ENCODE measurements around the gene RFX3.

RFX3 gene

DNA sequence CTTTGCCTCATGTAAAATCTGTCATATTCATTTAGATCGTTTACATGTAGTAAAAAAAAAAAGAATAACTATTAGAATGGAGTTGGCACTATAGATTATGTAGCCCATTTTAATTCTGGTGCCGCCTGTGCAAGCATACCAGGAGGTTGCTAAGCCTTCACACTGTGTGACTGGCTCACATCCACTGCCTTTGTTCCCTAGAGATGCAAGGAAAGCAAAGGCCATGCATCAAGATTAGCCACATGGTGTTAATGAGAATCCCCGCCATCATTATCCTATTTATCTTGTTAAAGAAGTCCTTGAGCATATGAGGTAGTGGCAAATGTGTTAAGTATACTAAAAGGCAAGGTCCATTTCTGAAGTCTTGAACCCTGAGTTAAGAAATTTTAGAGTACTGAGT lies 279.6 kb downstream of the RFX3 start:
- DNase-seq (ENCODE audit: extremely low spot score, insufficient read length, low read depth) (no peak), FAIRE-seq (no peak)

DNA sequence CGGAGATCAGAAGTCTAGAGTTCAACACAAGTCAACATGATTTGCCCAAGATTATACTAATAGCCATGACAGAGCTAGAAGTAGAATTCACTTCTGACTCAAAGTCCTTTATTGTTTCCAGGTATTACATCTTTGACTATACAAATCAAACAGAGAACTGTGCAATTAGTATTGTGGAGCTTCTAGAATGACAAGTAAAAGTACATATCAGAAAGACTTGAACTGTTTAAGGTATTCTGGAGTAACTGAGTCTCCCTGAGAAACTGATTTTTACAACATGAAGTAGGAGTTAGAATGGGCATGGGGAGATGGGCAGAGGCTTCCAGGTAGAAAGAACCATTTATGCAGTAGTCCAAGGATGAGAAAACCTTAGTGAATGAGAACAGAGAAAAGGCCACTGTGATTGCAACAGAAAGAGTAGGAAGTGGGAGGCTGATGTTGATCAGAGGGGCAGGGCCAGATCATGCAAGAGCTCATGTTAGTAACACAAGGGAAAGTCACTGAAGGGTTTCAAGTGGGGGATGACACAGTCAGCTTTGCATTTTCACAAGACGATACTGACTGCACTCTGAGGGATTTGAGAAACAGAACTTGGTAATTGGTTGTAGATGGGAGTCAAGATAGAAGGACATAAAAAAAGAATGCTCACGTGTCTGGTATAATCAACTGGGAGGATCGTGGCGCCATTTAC lies 280.7 kb downstream of the RFX3 start:
- FAIRE-seq (peak; percentile 73), DNase-seq (ENCODE audit: extremely low spot score, insufficient read length, low read depth) (no peak)

DNA sequence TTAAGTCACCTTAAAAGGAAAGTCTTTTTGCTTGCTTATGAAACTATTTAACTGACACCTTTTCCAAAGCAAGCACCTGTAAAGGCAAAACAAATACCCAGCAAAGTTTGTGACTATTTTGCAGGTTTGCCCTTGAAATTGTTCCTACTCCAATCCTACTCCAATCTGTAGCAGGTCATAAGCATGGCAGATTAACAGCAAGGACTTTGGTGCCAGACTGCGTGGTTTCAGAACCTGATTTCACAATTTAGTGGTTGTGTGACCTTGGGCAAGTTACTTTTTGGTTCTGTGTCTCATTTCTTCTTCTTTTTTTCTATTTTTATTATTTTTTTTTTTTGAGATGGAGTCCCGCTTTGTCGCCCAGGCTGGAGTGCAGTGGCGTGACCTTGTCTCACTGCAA lies 282.1 kb downstream of the RFX3 start:
- DNase-seq (ENCODE audit: extremely low spot score, insufficient read length, low read depth): no peak
- no peak for FAIRE-seq

DNA sequence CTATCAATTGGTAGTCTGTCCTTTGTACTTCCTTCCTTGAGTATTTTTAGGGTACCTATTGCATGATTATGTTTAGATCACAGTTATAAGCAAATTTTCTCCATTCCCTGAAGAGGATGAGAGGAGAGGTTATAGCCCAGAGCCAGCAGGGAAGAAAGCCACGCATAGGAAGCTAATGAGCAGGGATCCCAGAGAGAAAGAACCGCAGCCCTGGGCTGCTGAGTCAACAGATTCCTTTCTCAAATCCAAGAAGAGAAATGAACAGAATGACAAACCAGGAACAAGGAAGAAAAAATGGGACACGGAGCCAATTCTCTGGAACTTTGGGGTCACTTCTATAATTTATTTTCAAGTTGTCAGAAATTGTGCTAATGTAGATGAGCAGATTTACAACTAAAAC lies 284.5 kb downstream of the RFX3 start:
- DNase-seq (ENCODE audit: extremely low spot score, insufficient read length, low read depth) (no peak), FAIRE-seq (peak; percentile 21)

DNA sequence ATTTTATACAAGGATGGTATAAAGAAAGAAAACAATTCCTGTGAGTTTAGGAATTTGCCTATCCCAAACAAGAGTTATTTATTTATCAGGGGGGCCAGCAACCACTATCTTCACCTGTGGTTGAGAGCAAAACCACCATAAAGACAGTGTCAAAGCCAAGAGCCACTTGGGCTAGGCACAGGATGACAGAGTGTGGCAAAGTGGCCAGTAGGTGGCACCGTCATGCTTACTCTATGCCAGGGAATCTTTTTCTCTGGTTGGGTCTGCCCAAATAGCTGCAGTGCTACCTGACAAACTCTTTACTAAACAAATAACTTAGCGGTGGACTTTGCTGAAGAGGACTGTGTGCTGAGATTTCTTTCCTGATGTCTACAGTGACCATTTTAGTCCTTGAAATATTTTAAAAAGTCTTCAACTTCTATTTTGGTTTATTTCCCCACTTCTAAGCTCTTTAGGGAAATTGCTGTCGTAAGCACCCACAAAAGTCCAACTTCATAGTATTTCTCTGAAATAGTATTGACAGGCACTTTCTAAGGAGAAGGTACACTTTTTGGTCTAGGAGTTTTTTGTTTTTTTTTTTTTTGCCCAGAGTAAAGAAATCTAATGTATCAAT lies 285.0 kb downstream of the RFX3 start:
- DNase-seq (ENCODE audit: extremely low spot score, insufficient read length, low read depth): peak; percentile 35
- FAIRE-seq: peak; percentile 95

DNA sequence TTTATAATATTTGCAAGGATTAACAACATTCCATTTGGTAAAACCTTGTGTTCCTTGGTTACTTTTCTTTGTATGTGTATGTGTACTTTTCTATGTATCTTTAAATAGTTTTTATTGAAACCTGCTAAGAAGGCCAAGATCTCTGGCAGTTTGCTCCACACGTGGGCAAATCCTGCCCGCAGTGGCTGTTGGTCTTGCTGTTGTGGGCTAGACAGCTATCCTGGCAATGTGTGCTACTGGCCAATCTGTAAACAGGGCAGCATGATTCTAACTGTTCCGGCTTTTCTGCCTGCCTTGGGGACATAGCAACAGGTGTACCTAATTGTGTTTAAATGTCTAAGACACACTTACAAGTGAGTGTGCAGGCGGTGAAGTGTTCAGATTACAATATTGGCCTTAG lies 286.6 kb downstream of the RFX3 start:
- DNase-seq (ENCODE audit: extremely low spot score, insufficient read length, low read depth) (no peak), FAIRE-seq (no peak)

DNA sequence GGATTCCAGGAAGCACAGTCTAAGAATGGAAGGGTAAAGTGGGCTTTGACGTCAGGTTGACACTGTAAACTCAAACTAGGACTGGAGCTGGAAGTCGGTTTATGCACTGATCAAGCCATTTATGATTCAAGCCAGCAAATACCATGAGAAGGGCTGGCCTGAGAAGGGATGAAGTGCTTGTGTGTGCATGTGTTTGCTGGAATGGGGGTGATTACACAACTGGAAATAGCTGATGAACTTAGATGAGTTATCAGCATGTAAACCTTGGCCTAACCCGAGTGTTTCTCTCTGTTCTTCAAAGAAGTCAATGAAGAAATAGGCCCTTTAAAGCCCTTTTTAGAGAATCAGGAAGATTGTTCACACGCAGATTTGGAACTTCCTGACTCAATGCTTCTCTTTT lies 287.6 kb downstream of the RFX3 start:
- FAIRE-seq: no peak
- no peak for DNase-seq (ENCODE audit: extremely low spot score, insufficient read length, low read depth)

DNA sequence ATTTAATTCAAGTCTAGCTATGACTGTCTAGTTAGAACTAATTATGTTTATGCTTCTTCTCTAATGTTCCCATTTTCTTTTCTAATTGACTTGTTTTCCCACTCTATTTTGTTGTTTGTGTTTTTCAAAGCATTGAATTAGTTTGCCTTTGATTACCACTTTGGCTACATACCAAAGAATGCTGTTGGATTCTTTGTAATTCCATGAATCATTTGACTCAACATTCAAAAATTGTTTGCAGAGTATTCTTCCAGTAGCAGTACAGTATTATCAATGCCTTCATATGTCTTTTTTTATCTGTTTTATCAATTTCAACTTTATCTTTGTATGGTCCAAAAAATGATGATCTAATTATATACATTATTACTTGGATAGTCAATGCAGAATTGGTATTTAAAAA lies 288.7 kb downstream of the RFX3 start:
- FAIRE-seq (no peak), DNase-seq (ENCODE audit: extremely low spot score, insufficient read length, low read depth) (no peak)

DNA sequence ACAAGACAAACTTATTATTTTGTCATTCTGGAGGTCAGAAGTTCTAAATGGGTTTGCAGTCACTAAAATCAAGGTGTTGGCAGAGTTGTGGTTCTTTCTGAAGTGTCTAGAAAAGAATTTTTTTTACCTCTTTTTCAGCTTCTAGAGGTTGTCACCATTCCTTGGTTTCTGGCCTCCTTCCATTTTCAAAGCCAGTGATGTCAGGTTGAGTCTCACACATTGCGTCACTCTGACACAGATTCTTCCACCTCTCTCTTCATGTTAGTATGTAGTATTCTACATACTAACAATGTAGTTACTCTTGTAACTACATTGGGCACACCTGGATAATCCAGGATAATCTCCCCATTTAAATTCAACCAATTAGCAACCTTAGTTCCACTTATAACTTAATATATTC lies 290.3 kb downstream of the RFX3 start:
- FAIRE-seq: no peak
- no peak for DNase-seq (ENCODE audit: extremely low spot score, insufficient read length, low read depth)

DNA sequence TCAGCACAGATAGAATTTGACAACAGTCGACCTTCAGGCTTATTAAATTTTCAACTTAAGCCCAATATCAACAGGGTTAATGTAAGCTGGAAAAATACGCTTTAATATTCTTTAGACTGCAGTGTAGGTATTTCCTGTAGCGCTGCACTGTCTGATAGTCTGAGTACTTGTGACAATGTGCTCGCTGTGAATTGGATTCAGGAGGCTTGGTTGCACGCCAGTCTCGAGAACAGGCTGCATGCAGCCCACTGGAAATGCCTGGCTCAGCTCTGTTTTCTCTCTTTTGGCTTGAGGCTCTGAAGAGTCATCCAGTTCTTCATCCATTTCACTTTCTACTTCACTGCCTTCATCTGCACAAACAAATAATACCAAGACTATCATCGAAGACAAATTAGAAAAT lies 300.9 kb downstream of the RFX3 start:
- no peak for FAIRE-seq
- DNase-seq (ENCODE audit: extremely low spot score, insufficient read length, low read depth): no peak

DNA sequence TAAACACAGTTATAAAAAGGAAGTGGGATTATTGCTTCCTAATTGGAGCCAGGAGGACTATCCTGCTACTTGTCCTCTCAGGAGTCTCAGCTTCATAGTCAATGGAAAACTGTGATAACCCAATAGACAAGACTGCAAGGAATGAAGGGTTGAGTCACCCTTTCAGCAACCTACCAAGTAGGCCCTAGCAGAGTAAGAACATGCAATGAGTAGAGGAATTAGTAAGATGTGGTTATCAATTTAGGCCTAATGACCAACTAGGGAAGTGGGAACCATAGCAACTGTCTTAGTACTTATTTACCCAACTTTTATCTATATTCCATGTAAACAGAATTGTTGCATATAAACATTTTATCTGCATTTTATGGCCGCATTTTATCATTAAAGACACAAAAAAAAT lies 310.1 kb downstream of the RFX3 start:
- DNase-seq (ENCODE audit: extremely low spot score, insufficient read length, low read depth): no peak
- peak; percentile 18 for FAIRE-seq

DNA sequence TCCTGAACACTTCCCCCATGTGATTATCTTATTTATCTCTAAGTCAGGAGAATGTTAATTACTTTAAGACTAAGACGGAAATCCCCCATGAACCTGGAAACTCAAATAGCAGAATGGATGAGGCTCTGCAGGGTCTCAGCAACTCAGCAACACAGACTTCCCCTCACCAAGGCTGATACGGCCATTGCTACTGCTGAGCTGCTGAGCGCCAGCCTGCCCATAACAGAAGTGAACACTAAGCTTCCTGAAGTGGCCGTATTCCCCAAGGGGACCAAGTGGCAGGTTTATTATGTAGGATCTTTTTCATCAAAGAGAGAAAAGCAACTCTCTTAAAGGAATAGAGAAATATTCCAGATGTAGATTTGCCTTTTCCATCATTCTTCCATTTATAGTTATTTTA lies 311.1 kb downstream of the RFX3 start:
- DNase-seq (ENCODE audit: extremely low spot score, insufficient read length, low read depth): no peak

DNA sequence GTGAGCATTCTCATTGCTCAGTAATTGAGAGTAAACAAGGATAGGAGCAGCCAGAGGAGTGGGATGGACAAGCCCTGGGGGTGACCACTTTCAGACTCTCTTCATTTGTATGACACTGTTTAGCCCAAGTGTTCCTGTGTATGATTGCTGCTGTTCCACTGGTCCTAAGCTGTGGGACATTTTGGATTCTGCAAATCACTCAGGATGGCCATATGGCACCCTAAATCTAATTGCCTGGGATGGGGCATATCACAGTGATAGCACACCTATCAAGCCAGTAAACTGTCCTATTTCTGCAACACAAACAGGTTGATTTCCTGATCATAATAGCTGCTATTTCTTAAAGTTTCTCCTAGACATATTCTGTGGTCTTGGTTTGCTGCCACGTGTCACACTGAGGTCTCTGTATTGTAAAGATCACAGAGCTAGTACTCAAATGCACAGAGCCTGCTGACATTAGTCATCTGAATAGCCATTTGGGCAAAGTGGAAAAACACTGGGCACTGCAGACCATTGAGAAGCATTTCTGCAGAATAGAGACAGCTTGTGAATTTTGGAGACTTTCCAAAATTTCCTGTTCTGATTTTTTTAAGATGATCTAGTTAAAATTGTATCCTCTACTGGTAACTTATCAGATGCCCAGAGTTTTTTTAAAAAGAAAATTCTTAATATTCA lies 320.2 kb downstream of the RFX3 start:
- FAIRE-seq: no peak
- DNase-seq (ENCODE audit: extremely low spot score, insufficient read length, low read depth): no peak

More for the DNA sequence above, 311.1 kb downstream of the RFX3 start:
- no peak for FAIRE-seq

DNA sequence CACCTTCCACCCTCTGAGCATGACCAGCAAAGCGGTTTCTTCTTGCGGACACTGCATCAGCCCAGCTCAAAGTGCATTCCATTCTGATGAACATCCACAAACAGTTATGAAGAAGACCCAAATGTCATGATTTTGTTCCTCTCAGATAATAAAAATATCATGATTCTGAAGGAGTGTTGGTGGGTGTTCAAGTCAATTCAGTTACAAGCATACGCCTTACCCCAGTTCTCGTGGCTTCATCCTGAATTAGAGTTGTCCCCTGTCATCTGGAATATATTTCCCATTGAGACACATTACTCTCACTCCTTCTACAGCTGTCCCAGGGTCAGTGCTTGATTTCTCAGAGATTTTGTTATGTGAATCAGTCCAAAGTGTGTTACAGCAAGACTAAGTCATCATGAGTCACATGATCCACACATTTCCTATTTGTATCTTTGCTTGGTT lies 325.4 kb downstream of the RFX3 start:
- FAIRE-seq: no peak
- no peak for DNase-seq (ENCODE audit: extremely low spot score, insufficient read length, low read depth)

DNA sequence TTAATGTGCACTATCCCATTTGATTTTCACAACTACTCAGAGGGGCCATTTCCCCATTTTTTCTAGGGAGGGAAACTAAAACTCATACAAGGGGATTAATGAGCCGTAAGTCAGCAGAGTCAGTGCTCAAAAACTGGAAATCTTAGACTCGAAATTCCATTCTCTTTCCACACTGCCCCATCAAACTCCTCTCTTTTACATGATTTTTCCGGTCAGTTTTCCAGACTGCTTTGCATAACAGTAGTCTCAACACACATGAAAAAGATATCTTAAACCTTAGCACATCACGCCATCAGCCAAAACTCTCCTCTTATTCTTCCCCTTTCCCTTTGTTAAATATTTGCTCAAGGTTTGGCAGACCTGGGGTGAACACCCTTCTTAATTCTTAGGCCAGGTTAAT lies 332.0 kb downstream of the RFX3 start:
- DNase-seq (ENCODE audit: extremely low spot score, insufficient read length, low read depth) (no peak), FAIRE-seq (no peak)

DNA sequence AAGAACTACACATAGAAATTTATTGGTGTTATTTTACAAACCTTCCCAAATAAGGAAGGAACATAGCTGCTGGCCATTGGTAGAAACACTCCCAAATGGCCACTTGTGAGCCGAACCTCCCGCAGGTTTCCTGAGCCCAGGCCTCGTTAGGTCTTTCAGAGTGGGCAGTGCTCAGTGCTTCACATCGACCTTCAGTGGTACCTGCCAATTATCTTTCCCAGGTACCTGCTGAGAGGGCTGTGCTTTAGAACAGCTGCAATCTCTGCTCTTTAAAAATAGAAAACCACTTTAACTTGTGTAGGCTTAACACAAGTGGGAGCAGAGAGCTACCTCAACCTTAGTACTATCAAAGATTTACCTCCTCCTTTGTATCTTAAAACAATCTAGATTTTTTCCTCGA lies 334.1 kb downstream of the RFX3 start:
- DNase-seq (ENCODE audit: extremely low spot score, insufficient read length, low read depth) (no peak), FAIRE-seq (no peak)

DNA sequence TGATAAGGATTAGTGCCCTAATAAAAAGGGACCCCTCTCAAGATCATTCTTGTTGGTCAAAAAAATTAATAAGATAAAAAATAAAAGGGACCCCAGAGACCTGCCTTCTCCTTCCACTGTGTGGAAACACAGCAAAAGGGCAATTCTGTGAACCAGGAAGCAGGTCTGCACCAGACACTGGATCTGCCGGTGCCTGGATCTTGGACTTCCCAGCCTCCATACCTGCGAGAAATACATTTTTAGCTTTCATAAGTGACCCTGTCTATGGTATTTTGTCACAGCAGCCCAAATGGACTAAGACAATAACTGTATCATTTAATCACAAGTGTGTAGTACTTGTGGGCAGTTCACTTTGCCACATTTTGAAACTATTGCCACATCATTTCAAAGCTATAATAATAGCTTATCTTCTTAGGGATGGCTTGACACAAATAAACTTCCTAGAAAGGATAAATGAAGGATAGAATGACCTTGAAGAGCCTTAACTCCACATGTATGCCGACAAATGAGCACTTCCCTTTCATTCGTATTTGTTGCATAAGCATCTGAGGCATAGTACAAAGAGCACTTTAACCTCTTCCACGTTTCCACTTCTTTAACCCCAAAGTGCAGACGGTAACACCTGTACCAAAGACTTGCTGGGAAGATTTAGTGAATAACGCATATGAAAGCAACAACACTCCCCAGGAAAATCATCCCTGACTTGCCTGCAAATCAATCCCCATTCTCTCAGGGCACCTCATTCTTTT lies 336.5 kb downstream of the RFX3 start:
- FAIRE-seq (no peak), DNase-seq (ENCODE audit: extremely low spot score, insufficient read length, low read depth) (no peak)

DNA sequence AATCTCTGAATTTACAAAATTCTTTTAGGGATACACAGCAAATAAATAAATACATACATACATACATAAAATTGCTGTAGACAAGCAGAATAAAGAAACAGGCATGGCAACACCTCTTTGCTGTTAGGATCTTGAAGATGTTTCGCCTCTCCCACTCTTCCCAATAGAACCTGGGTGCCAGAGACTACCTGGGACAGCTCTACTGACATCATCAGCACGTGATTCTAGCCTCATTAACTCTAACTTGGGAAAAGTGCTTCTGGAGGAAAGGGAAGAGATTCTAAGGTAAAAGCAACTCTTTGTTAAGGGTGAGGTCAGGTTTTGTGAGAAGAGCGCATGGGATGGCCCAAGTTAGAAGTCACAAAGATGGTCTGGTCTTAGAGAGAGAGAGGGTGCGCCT lies 339.1 kb downstream of the RFX3 start:
- FAIRE-seq (no peak), DNase-seq (ENCODE audit: extremely low spot score, insufficient read length, low read depth) (no peak)

DNA sequence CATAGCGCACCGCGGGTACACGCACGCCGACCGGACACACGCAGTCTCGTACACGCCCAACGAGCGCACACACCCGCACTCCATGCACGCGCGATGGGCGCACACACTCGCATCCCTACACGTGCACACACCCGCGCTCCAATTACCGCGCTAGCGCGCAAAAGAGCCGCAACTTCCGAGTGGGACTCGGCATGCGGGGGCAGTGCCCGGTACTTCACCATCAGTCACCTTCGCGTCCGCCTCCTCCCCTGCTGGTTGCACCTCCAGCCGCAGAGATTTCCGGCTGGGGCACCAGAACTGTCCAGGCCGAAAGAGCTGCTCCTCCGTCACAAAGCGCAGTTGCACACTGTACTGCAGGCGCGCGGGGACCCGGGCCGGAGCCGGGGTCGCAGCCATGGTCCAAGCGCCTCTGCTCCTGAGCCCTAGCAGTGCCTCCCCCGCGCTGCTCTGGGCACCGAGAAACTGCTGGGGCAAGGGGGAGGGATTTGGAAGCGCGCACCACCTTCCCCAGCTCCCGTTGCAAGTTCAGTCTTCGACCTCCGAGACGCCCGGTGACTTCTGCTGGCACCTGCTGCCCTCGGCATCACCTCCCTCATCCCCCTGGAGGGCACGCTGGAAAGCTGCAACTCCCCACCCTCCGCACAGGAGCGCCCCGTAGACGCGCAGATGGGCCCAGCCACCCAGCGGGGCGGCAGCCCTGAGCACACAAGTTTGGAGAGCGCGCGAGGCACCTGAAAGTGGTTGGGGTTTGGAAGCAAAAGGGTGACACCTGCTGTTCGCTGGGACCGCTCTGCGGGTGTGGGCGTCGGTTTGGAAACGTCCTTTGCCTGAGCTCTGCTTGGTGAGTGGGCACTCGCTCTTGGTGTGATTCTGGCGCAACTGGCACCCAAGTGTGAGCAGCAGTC lies 344.5 kb downstream of the RFX3 start:
- DNase-seq (ENCODE audit: extremely low spot score, insufficient read length, low read depth): peak; percentile 11
- peak; percentile 15 for FAIRE-seq

DNA sequence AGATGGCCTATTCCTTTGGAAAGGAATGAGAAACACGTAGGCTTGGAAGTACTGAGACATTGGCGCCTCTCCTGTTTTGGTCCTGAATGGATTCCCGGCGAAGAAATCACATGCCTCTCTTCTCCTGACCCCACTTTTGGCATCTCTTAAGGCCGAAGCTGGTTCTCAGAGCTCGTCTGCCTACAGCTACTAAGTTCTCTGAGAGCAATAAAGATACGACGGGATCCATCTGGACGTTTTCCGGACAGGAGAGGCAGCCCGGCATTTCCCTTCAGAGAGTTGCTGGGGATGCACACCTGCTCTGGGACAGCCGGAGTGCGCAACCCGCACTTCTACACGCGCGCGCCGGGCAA lies 345.1 kb downstream of the RFX3 start:
- no peak for DNase-seq (ENCODE audit: extremely low spot score, insufficient read length, low read depth)
- no peak for FAIRE-seq
